Mesodermal cell (in vitro differentiated cells): ENCODE data around the gene C2.
A peak's percentile ranks its signal among the peaks of the same experiment; 100 is the strongest.

ENCODE experiments used
- H3K27ac ChIP-seq: 2 replicates; pipeline ENCODE4 v1.7.0; 2013; ENCODE audit warnings: mild to moderate bottlenecking, low read depth, low read length, moderate library complexity; ENCODE audit not compliant: severe bottlenecking
- H3K36me3 ChIP-seq: 2 replicates; pipeline ENCODE4 v1.7.1; 2013; ENCODE audit warnings: mild to moderate bottlenecking, low read length, moderate library complexity; ENCODE audit not compliant: control insufficient read depth, insufficient read depth
- H3K4me1 ChIP-seq: one replicate; pipeline ENCODE4 v1.7.1; 2013; ENCODE audit warnings: mild to moderate bottlenecking, low read length; ENCODE audit not compliant: insufficient read depth, control insufficient read depth, poor library complexity, severe bottlenecking
- H3K4me3 ChIP-seq: 2 replicates; pipeline ENCODE4 v1.7.0; 2013; ENCODE audit warnings: low read length, control low read depth, mild to moderate bottlenecking; ENCODE audit not compliant: insufficient read depth, poor library complexity, severe bottlenecking; ENCODE audit errors: extremely low read depth
- H3K9me3 ChIP-seq: 2 replicates; pipeline ENCODE4 v1.7.1; 2013; ENCODE audit warnings: mild to moderate bottlenecking, low read length, moderate library complexity; ENCODE audit not compliant: control insufficient read depth
- WGBS, 2 experiments: methylation state at CpG; one replicate each; pipeline ENCODE4 v1.1.5; 2013; ENCODE audit warnings: missing lambda C conversion rate in 2 of 2; ENCODE audit not compliant: insufficient coverage in 2 of 2; 5-methylcytosine and 5-hydroxymethylcytosine counted together

Gene C2

GRCh38 chr6:31958412-31958740, 30.9 kb downstream of the C2 start:
- peak overlapping the region; percentile 100 for H3K4me3 ChIP-seq
- H3K27ac ChIP-seq: peak overlapping the region; percentile 75
- H3K4me1 ChIP-seq: peaks cover 14% of the 10 kb centered on the region
- no peaks in the 10 kb centered on the region for H3K9me3 ChIP-seq
- peaks cover 73% of the 10 kb centered on the region for H3K36me3 ChIP-seq
- 0 to 12% methylated on average over 7 to 11 of the region's 11 CpGs for WGBS, 2 experiments

GRCh38 chr6:31958741-31959739, 31.5 kb downstream of the C2 start, which contains the start of the genes NELFE and SKIC2:
NELFE (minus strand) TSS chr6:31958971; CDS start chr6:31958446, 525 bp downstream.
SKIC2 (plus strand) TSS chr6:31959175; CDS start chr6:31959193, 18 bp downstream.
- peaks cover 73% of the 10 kb centered on the region for H3K36me3 ChIP-seq

GRCh38 chr6:31961616-31962015, 34.1 kb downstream of the C2 start:
- Histone ChIP-seq H3K9me3 (no peaks in the 10 kb centered on the region), H3K27ac (no peak overlapping the region), H3K4me1 (peaks cover 14% of the 10 kb centered on the region), H3K4me3 (no peak overlapping the region), H3K36me3 (peaks cover 72% of the 10 kb centered on the region)
- WGBS, 2 experiments: 91% methylated on average over 11 to 12 of the region's 12 CpGs

More at GRCh38 chr6:31958741-31959739, 31.5 kb downstream of the C2 start, which contains the start of the genes NELFE and SKIC2:
- no peaks in the 10 kb centered on the region for H3K9me3 ChIP-seq
- H3K4me1 ChIP-seq: peaks cover 14% of the 10 kb centered on the region
- peak within 1 kb of the TSS; percentile 75 for H3K27ac ChIP-seq
- H3K4me3 ChIP-seq: peak within 1 kb of the TSS; percentile 100
- 1 to 2% methylated on average over 52 to 56 of the region's 59 CpGs for WGBS, 2 experiments

- peaks cover 5% of the 10 kb centered on the region for H3K4me1 ChIP-seq
- H3K36me3 ChIP-seq: peaks cover 84% of the 10 kb centered on the region
- no peak overlapping the region for H3K27ac ChIP-seq
- H3K9me3 ChIP-seq: no peaks in the 10 kb centered on the region
- H3K4me3 ChIP-seq: no peak overlapping the region
- 97% methylated on average over 15 of the region's 19 CpGs for WGBS, 2 experiments
These were observed 36.4 kb downstream of the C2 start for GRCh38 chr6:31963921-31964320.

- no peaks in the 10 kb centered on the region for H3K9me3 ChIP-seq
- 97 to 98% methylated on average over 13 of the region's 13 CpGs for WGBS, 2 experiments
- H3K27ac ChIP-seq: no peak overlapping the region
- peaks cover 11% of the 10 kb centered on the region for H3K4me1 ChIP-seq
- peaks cover 93% of the 10 kb centered on the region for H3K36me3 ChIP-seq
- H3K4me3 ChIP-seq: no peak overlapping the region
These were observed 38.2 kb downstream of the C2 start for GRCh38 chr6:31965700-31966099.

- Histone ChIP-seq H3K9me3 (no peaks in the 10 kb centered on the region), H3K27ac (no peak overlapping the region), H3K36me3 (peaks cover 85% of the 10 kb centered on the region), H3K4me1 (peaks cover 14% of the 10 kb centered on the region), H3K4me3 (no peak overlapping the region)
- 91 to 98% methylated on average over 6 to 7 of the region's 7 CpGs for WGBS, 2 experiments
These were observed 39.0 kb downstream of the C2 start for GRCh38 chr6:31966506-31966905.

GRCh38 chr6:31966997-31967925, 39.7 kb downstream of the C2 start:
- Histone ChIP-seq H3K9me3 (no peaks in the 10 kb centered on the region), H3K36me3 (peaks cover 78% of the 10 kb centered on the region), H3K4me3 (no peak overlapping the region), H3K4me1 (peaks cover 15% of the 10 kb centered on the region), H3K27ac (no peak overlapping the region)
- WGBS, 2 experiments: 95 to 98% methylated on average over 6 to 8 of the region's 10 CpGs

- Histone ChIP-seq H3K36me3 (peaks cover 71% of the 10 kb centered on the region), H3K9me3 (no peaks in the 10 kb centered on the region), H3K4me1 (peaks cover 15% of the 10 kb centered on the region), H3K27ac (no peak overlapping the region), H3K4me3 (no peak overlapping the region)
- 88 to 93% methylated on average over 1 to 3 of the region's 3 CpGs for WGBS, 2 experiments
These were observed 40.4 kb downstream of the C2 start for GRCh38 chr6:31967926-31968320.

- Histone ChIP-seq H3K9me3 (no peaks in the 10 kb centered on the region), H3K36me3 (peaks cover 67% of the 10 kb centered on the region), H3K27ac (no peak overlapping the region), H3K4me3 (no peak overlapping the region), H3K4me1 (peaks cover 15% of the 10 kb centered on the region)
- 95 to 96% methylated on average over 8 to 11 of the region's 11 CpGs for WGBS, 2 experiments
These were observed 40.8 kb downstream of the C2 start for GRCh38 chr6:31968326-31968725.
